ENCODE results near the gene CHL1. TPM values are rescaled to one million over a fixed set of nuclear protein-coding genes. Genes with fewer than 3 reads are reported as not detected.

Gene CHL1
- total RNA-seq, 4 donors from 2014 or later = 28.2 to 49.2 (median 35.8) TPM

- Histone ChIP-seq H3K9me3 (no peaks in the 10 kb centered on the region), H3K27me3 (no peaks in the 10 kb centered on the region), H3K4me3 (no peak overlapping the region), H3K27ac (no peak overlapping the region), H3K4me1 (no peaks in the 10 kb centered on the region), H3K36me3 (no peaks in the 10 kb centered on the region)
- TF ChIP-seq POLR2A (IDR thresholded peaks at IDR 0.05) = no peak
- no peak for TF ChIP-seq POLR2AphosphoS5 (IDR thresholded peaks at IDR 0.05)
- no peak for TF ChIP-seq CTCF (IDR thresholded peaks at IDR 0.05)
- TF ChIP-seq EP300 (IDR thresholded peaks at IDR 0.05) = no peak
- ATAC-seq = no peak
- WGBS, 2 donors (ENCODE audit: low coverage in 1 of 2) = 30 to 38% methylated on average over 2 to 4 of the region's 4 CpGs
Observed at GRCh38 chr3:394775-395174, 198.2 kb downstream of the CHL1 start.

GRCh38 chr3:396293-396692 is 199.7 kb downstream of the CHL1 start:
- Histone ChIP-seq H3K4me3 (no peak overlapping the region), H3K27ac (no peak overlapping the region), H3K36me3 (no peaks in the 10 kb centered on the region), H3K9me3 (no peaks in the 10 kb centered on the region), H3K4me1 (no peaks in the 10 kb centered on the region), H3K27me3 (no peaks in the 10 kb centered on the region)
- ATAC-seq = no peak
- 75 to 78% methylated on average over 3 of the region's 3 CpGs for WGBS, 2 donors (ENCODE audit: low coverage in 1 of 2)
- no peak for TF ChIP-seq POLR2A (IDR thresholded peaks at IDR 0.05)
- TF ChIP-seq EP300 (IDR thresholded peaks at IDR 0.05) = no peak
- no peak for TF ChIP-seq POLR2AphosphoS5 (IDR thresholded peaks at IDR 0.05)
- TF ChIP-seq CTCF (IDR thresholded peaks at IDR 0.05) = no peak

- ATAC-seq = no peak
- Histone ChIP-seq H3K36me3 (no peaks in the 10 kb centered on the region), H3K27me3 (no peaks in the 10 kb centered on the region), H3K4me1 (no peaks in the 10 kb centered on the region), H3K9me3 (no peaks in the 10 kb centered on the region), H3K27ac (no peak overlapping the region), H3K4me3 (no peak overlapping the region)
- TF ChIP-seq POLR2A (IDR thresholded peaks at IDR 0.05) (no peak), POLR2AphosphoS5 (IDR thresholded peaks at IDR 0.05) (no peak), EP300 (IDR thresholded peaks at IDR 0.05) (no peak), CTCF (IDR thresholded peaks at IDR 0.05) (no peak)
- WGBS, 2 donors (ENCODE audit: low coverage in 1 of 2) = 80 to 89% methylated on average over 6 of the region's 6 CpGs
Observed at GRCh38 chr3:399647-400046, 203.1 kb downstream of the CHL1 start.

- no peak for ATAC-seq
- Histone ChIP-seq H3K4me1 (no peaks in the 10 kb centered on the region), H3K4me3 (no peak overlapping the region), H3K36me3 (no peaks in the 10 kb centered on the region), H3K9me3 (no peaks in the 10 kb centered on the region), H3K27ac (no peak overlapping the region), H3K27me3 (no peaks in the 10 kb centered on the region)
- 64 to 69% methylated on average over 4 of the region's 4 CpGs for WGBS, 2 donors (ENCODE audit: low coverage in 1 of 2)
- TF ChIP-seq EP300 (IDR thresholded peaks at IDR 0.05) (no peak), CTCF (IDR thresholded peaks at IDR 0.05) (no peak), POLR2AphosphoS5 (IDR thresholded peaks at IDR 0.05) (no peak), POLR2A (IDR thresholded peaks at IDR 0.05) (no peak)
Observed at GRCh38 chr3:403826-404225, 207.3 kb downstream of the CHL1 start.

GRCh38 chr3:409011-409410 is 212.4 kb downstream of the CHL1 start:
- Histone ChIP-seq H3K4me3 (no peak overlapping the region), H3K9me3 (no peaks in the 10 kb centered on the region), H3K36me3 (no peaks in the 10 kb centered on the region), H3K27me3 (peaks cover 17% of the 10 kb centered on the region), H3K4me1 (no peaks in the 10 kb centered on the region), H3K27ac (no peak overlapping the region)
- 72 to 76% methylated on average over 4 of the region's 4 CpGs for WGBS, 2 donors (ENCODE audit: low coverage in 1 of 2)
- TF ChIP-seq POLR2AphosphoS5 (IDR thresholded peaks at IDR 0.05) (no peak), POLR2A (IDR thresholded peaks at IDR 0.05) (no peak), CTCF (IDR thresholded peaks at IDR 0.05) (no peak), EP300 (IDR thresholded peaks at IDR 0.05) (no peak)
- ATAC-seq = no peak

Data from gastroesophageal sphincter (tissue), 4 donors.